NCI-H82 treated with DMSO at 0.1 percent for 48 hours (cell line): ENCODE results near the gene CDK17.
"Not testable (repeated sequence)": the region's sequence is repeated elsewhere in the genome, so short reads cannot be mapped to it uniquely, and the experiment has no call there.

ENCODE experiments used
- DNase-seq: peaks from one replicate; lab custom pipeline; 2025; ENCODE audit not compliant: unreplicated experiment; lab: John Stamatoyannopoulos, UW

The CDK17 gene

GRCh38 chr12:96323906-96324305 lies 76.3 kb downstream of the CDK17 start:
- DNase-seq = no peak

- DNase-seq = no peak
Measured at GRCh38 chr12:96322720-96323119, 77.5 kb downstream of the CDK17 start.

GRCh38 chr12:96321941-96322340 lies 78.3 kb downstream of the CDK17 start:
- no peak for DNase-seq

GRCh38 chr12:96317801-96318200 lies 82.4 kb downstream of the CDK17 start:
- DNase-seq = not testable (repeated sequence)

DNA sequence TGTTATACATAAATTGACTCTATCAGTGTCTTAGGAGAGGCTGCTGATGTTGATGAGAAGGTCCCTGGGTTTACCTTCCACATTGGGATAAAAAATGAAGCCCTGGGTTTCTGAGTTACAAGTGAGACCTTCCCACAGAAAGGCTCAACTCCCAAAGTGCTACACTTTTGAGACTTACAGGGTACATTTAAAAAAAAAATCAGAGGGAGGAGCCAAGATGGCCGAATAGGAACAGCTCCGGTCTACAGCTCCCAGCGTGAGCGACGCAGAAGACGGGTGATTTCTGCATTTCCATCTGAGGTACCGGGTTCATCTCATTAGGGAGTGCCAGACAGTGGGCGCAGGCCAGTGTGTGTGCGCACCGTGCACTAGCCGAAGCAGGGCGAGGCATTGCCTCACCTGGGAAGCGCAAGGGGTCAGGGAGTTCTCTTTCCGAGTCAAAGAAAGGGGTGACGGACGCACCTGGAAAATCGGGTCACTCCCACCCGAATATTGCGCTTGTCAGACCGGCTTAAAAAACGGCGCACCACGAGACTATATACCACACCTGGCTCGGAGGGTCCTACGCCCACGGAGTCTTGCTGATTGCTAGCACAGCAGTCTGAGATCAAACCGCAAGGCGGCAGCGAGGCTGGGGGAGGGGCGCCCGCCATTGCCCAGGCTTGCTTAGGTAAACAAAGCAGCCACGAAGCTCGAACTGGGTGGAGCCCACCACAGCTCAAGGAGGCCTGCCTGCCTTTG lies 84.3 kb downstream of the CDK17 start:
- not testable (repeated sequence) for DNase-seq

- DNase-seq = no peak
Measured at GRCh38 chr12:96314723-96315122, 85.5 kb downstream of the CDK17 start.

- DNase-seq = no peak
Measured at GRCh38 chr12:96313606-96314005, 86.6 kb downstream of the CDK17 start.

DNA sequence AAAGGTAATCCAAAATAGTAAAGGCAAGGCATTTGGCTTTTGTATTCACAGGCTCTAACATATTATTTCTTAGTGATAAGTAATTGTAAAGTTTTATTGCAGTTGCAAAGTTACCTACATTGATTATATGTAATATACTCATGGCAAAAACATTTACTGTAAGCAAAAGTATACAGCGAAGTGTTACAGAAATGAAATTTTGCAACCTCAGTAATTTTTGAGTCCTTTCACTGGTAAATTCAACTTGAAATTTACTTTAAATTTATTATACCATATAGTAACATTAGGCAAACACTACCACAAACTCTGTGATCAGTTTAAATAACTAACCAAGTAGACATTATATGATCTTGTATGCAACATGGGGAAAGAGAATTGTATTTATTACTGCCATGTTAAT lies 89.0 kb downstream of the CDK17 start:
- DNase-seq = no peak

GRCh38 chr12:96310067-96310466 lies 90.2 kb downstream of the CDK17 start:
- no peak for DNase-seq

DNA sequence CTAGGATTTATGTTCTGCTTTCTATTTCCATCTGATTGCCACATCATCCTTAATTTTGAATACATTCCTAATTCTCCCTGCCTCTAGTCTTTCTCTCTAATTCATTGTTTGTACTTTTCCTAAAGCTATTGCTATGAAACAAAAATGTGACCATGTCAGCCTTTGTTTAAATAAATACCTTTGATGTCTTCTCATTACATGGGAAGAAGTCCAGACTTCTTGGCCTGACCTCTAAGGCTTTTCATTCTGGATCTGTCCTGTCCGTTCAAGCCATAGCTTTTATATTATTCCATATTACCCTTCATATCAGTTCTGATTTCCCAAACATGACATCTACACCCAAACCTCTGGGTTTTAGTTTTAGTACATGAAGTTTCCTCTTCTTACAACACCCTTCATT lies 91.4 kb downstream of the CDK17 start:
- no peak for DNase-seq

DNA sequence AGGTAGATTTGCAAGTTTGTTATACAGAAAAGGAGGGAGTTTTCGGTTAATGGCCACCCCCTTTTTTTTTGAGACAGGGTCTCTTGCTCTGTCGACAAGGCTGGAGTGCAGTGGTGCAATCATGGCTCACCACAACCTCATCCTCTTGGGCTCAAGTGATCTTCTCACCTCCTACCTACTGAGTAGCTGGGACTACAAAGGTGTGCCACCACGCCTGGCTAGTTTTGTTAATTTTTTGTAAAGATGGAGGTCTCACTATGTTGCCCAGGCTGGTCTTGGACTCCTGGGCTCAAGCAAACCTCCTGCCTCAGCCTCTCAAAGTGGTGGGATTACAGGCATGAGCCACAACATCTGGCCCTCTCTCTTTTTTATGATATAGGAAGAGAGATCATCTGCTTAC lies 94.6 kb downstream of the CDK17 start:
- DNase-seq = no peak

DNA sequence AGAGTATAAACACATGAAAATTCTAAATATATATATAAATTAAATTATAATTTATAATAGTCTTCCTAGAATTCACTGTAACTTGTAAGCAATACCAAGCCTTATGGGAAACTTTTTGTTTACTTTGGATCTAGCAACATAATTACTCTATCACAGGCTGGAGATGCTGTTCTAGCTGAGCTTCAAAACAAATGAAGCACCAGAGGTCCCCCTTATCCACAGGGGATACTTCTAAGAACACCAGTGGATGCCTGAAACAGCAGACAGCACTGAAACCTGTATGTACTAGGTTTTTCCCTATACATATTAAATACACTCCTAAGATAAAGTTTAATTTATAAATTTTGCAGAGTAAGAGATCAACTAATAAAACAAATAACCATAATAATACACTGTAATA lies 96.6 kb downstream of the CDK17 start:
- no peak for DNase-seq

DNA sequence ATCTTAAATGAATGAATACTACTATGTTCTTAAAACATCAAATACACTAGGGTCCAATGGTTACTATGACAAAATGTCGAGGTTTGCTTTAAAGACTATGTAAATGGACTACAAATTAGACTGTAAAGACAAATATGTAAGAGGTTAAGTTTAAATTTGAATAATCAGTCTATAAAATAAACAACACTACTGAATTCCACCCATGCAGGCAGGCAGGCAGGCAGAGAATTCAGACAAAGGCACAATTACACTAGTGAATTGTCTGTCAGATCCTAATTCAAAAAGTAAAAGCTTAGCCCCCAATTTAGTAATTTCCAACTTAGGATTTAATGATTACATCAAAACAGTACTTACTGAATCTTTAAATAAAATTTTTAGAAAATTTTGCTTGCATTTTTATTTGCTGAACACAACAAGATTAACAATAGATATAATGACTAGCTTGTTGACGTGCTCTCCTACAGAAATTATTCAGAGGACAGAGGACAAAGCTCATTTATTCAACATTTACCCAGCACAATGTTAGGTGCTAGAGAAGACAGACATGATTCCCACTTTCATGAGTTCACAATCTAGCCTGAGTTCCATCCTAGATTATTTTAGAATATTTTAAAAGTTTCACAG lies 97.4 kb downstream of the CDK17 start:
- DNase-seq = no peak

GRCh38 chr12:96301732-96302131 lies 98.5 kb downstream of the CDK17 start:
- no peak for DNase-seq

DNA sequence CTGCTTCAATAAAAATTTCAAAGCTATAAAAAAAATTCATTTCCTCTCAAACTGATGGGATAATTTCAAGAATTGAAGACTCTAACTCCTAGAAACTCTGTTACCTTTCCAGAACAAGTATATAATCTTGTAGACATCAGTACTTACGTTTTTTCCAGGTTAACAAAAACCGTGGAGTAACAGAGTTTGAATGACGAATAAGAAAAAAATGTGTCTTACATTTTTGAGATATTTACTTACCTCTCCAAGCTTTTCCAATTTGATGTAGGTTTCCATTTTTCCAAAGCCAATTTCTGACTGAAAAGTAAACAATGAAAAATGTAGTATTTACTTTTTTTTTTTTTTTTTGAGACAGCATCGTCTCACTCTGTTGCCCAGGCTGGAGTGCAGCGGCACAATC lies 100.2 kb downstream of the CDK17 start:
- no peak for DNase-seq

DNA sequence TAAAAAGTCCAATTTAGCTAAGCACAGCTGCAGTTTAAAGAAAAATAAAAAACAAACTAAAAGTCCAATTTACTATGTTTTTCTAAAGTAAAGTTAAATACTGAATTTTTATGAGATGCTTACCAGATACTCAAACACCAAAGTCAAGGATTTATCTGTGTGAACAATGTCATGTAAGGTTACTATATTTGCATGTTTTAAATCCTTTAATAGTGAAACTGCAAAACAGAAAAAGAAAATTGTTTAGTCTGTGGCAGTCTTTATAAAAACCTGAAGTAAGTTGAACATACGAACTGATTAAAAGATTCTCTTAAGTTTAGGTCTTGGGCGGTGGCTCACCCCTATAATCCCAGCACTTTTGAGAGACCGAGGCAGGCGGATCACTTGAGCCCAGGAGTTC lies 102.7 kb downstream of the CDK17 start:
- no peak for DNase-seq

GRCh38 chr12:96295532-96296160 lies 104.6 kb downstream of the CDK17 start:
- DNase-seq = no peak

GRCh38 chr12:96294831-96295230 lies 105.4 kb downstream of the CDK17 start:
- no peak for DNase-seq

- no peak for DNase-seq
Measured at GRCh38 chr12:96293093-96293492, 107.1 kb downstream of the CDK17 start.

- DNase-seq = no peak
Measured at GRCh38 chr12:96289067-96289466, 111.2 kb downstream of the CDK17 start.

GRCh38 chr12:96285158-96285557 lies 115.1 kb downstream of the CDK17 start:
- no peak for DNase-seq

GRCh38 chr12:96274331-96274730 lies 125.9 kb downstream of the CDK17 start:
- no peak for DNase-seq
